Activated T-cell treated with anti-CD3 and anti-CD28 coated beads for 1 hour (primary cell): ENCODE data around the gene NT5C.
"Not testable (repeated sequence)": the region's sequence is repeated elsewhere in the genome, so short reads cannot be mapped to it uniquely, and the experiment has no call there.

Experiments
- DNase-seq: peaks from one replicate; pipeline ENCODE4 v3.0.0-alpha.2; 2020; ENCODE audit warnings: low read depth

The NT5C gene

GRCh38 chr17:75144816-75145512 lies 13.4 kb upstream of the NT5C start:
- no peak for DNase-seq

- no peak for DNase-seq
Observed at GRCh38 chr17:75142236-75142971, 10.9 kb upstream of the NT5C start.

GRCh38 chr17:75138519-75138918 lies 7.0 kb upstream of the NT5C start:
- DNase-seq: no peak

GRCh38 chr17:75137762-75138161 lies 6.2 kb upstream of the NT5C start:
- DNase-seq: not testable (repeated sequence)

- DNase-seq: no peak
Observed at GRCh38 chr17:75135946-75136345, 4.4 kb upstream of the NT5C start.

- DNase-seq: no peak
Observed at GRCh38 chr17:75135452-75135851, 3.9 kb upstream of the NT5C start.

GRCh38 chr17:75133607-75134347 lies 2.2 kb upstream of the NT5C start:
- DNase-seq: not testable (repeated sequence)

- DNase-seq: no peak
Observed at GRCh38 chr17:75133001-75133400, 1.5 kb upstream of the NT5C start.

GRCh38 chr17:75132018-75133000 lies 767 bp upstream of the NT5C start:
- DNase-seq: not testable (repeated sequence)

GRCh38 chr17:75130632-75131277 lies 787 bp downstream of the NT5C start:
- DNase-seq: peak; percentile 29

- no peak for DNase-seq
Observed at GRCh38 chr17:75130059-75130631, 1.4 kb downstream of the NT5C start.

GRCh38 chr17:75129576-75129975 lies 2.0 kb downstream of the NT5C start:
- no peak for DNase-seq

- no peak for DNase-seq
Observed at GRCh38 chr17:75128694-75129505, 2.6 kb downstream of the NT5C start.

GRCh38 chr17:75127936-75128335 lies 3.6 kb downstream of the NT5C start:
- DNase-seq: not testable (repeated sequence)

- no peak for DNase-seq
Observed at GRCh38 chr17:75126954-75127353, 4.6 kb downstream of the NT5C start.

GRCh38 chr17:75125984-75126383 lies 5.6 kb downstream of the NT5C start:
- DNase-seq: no peak

GRCh38 chr17:75124819-75125162 lies 6.8 kb downstream of the NT5C start:
- DNase-seq: no peak

- DNase-seq: peak; percentile 46
Observed at GRCh38 chr17:75124041-75124818, 7.3 kb downstream of the NT5C start.

- DNase-seq: no peak
Observed at GRCh38 chr17:75118307-75118706, 13.2 kb downstream of the NT5C start.
